Panc1 (cell line): ENCODE results near the gene ETF1.

ENCODE experiments used
- POLR2AphosphoS5 ChIP-seq: IDR thresholded peaks from 2 replicates; pipeline ENCODE4 v1.6.1; 2012; ENCODE audit warnings: mild to moderate bottlenecking, low read depth, low read length, moderate library complexity
- TF ChIP-seq, protein P1 (sequence below): fragments of 450-650 bp; IDR thresholded peaks from 2 replicates; pipeline ENCODE4 v1.5.1; 2017; ENCODE audit warnings: mild to moderate bottlenecking

GRCh38 chr5:138492560-138493045, 50.4 kb downstream of the ETF1 start:
- no peak for TF ChIP-seq POLR2AphosphoS5
- TF ChIP-seq, protein P1, sequence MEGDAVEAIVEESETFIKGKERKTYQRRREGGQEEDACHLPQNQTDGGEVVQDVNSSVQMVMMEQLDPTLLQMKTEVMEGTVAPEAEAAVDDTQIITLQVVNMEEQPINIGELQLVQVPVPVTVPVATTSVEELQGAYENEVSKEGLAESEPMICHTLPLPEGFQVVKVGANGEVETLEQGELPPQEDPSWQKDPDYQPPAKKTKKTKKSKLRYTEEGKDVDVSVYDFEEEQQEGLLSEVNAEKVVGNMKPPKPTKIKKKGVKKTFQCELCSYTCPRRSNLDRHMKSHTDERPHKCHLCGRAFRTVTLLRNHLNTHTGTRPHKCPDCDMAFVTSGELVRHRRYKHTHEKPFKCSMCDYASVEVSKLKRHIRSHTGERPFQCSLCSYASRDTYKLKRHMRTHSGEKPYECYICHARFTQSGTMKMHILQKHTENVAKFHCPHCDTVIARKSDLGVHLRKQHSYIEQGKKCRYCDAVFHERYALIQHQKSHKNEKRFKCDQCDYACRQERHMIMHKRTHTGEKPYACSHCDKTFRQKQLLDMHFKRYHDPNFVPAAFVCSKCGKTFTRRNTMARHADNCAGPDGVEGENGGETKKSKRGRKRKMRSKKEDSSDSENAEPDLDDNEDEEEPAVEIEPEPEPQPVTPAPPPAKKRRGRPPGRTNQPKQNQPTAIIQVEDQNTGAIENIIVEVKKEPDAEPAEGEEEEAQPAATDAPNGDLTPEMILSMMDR, result no peak
